ENCODE results near the gene EFCAB14. TPM values are rescaled to one million over a fixed set of nuclear protein-coding genes. Genes with fewer than 3 reads are reported as not detected.
A peak's percentile ranks its signal among the peaks of the same experiment; 100 is the strongest.

Gene EFCAB14
- total RNA-seq, 1 experiment from 2014 or later = 95.4 TPM

GRCh38 chr1:46725736-46726108 lies 6.8 kb upstream of the EFCAB14 start:
- no peaks in the 10 kb centered on the region for H3K36me3 ChIP-seq (ENCODE audit: low read depth)
- no peaks in the 10 kb centered on the region for H4K20me1 ChIP-seq (ENCODE audit: insufficient read depth)
- H2AFZ ChIP-seq = no peak overlapping the region
- H3K4me2 ChIP-seq = no peak overlapping the region
- BruUV-seq (replicated peaks) = no TSS peak
- peaks cover 16% of the 10 kb centered on the region for H3K4me1 ChIP-seq (replicated peaks; ENCODE audit: insufficient read depth)
- TF ChIP-seq, protein P1, sequence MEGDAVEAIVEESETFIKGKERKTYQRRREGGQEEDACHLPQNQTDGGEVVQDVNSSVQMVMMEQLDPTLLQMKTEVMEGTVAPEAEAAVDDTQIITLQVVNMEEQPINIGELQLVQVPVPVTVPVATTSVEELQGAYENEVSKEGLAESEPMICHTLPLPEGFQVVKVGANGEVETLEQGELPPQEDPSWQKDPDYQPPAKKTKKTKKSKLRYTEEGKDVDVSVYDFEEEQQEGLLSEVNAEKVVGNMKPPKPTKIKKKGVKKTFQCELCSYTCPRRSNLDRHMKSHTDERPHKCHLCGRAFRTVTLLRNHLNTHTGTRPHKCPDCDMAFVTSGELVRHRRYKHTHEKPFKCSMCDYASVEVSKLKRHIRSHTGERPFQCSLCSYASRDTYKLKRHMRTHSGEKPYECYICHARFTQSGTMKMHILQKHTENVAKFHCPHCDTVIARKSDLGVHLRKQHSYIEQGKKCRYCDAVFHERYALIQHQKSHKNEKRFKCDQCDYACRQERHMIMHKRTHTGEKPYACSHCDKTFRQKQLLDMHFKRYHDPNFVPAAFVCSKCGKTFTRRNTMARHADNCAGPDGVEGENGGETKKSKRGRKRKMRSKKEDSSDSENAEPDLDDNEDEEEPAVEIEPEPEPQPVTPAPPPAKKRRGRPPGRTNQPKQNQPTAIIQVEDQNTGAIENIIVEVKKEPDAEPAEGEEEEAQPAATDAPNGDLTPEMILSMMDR (conservative IDR thresholded peaks at IDR 0.05) = no peak
- no peak for TF ChIP-seq EZH2 (IDR thresholded peaks at IDR 0.05; ENCODE audit: low read depth)
- H3K27me3 ChIP-seq (ENCODE audit: insufficient read depth, low read depth) = peaks cover 4% of the 10 kb centered on the region
- no peaks in the 10 kb centered on the region; the same call in 1 of the 2 replicates for H3K9me3 ChIP-seq (ENCODE audit: insufficient read depth, low read depth)
- no peak overlapping the region for H3K27ac ChIP-seq
- no peaks in the 10 kb centered on the region for H3K79me2 ChIP-seq (ENCODE audit: low read depth)
- H3K9me2 ChIP-seq (ENCODE audit: insufficient read depth) = no peaks in the 10 kb centered on the region
- peak in 1 of 2 experiments; percentile 57 for DNase-seq
- peaks cover under 1% of the 10 kb centered on the region; the same call in 1 of the 2 replicates for H3F3A ChIP-seq (ENCODE audit: insufficient read depth, low read depth)
- H3K4me3 ChIP-seq = no peak overlapping the region
- CTCF ChIA-PET = interaction anchor here (0.5 to 1.2 kb wide), 5 partner anchors 82 to 448 kb away, joined by 3 to 5 read pairs (median 3); no protein-coding TSS in a partner anchor
- POLR2A ChIA-PET (ENCODE audit: unreplicated experiment) = no interaction called here
- intact Hi-C loops (cut with micrococcal nuclease; ENCODE audit: unreplicated experiment) = loop anchor here (1.0 to 2.0 kb wide), 2 partner anchors 103 to 279 kb away; no protein-coding TSS in a partner anchor

- POLR2A ChIA-PET (ENCODE audit: unreplicated experiment) = interaction anchor here (0.6 kb wide), 1 partner anchor 494 kb away, joined by 5 read pairs; no protein-coding TSS in a partner anchor
- Histone ChIP-seq H4K20me1 (ENCODE audit: insufficient read depth) (no peaks in the 10 kb centered on the region), H3F3A (ENCODE audit: insufficient read depth, low read depth) (peaks cover 5% of the 10 kb centered on the region), H3K9me2 (ENCODE audit: insufficient read depth) (no peaks in the 10 kb centered on the region), H3K4me3 (no peak overlapping the region), H3K4me1 (replicated peaks; ENCODE audit: insufficient read depth) (peaks cover 20% of the 10 kb centered on the region), H3K4me2 (peak overlapping the region; percentile 37; the same call in 1 of the 2 replicates), H2AFZ (no peak overlapping the region), H3K9me3 (ENCODE audit: insufficient read depth, low read depth) (no peaks in the 10 kb centered on the region; the same call in 1 of the 2 replicates), H3K27ac (no peak overlapping the region), H3K27me3 (ENCODE audit: insufficient read depth, low read depth) (peaks cover 4% of the 10 kb centered on the region; the same call in 1 of the 2 replicates), H3K36me3 (ENCODE audit: low read depth) (no peaks in the 10 kb centered on the region), H3K79me2 (ENCODE audit: low read depth) (no peaks in the 10 kb centered on the region)
- TF ChIP-seq EZH2 (IDR thresholded peaks at IDR 0.05; ENCODE audit: low read depth) = no peak
- TF ChIP-seq, protein P1 (conservative IDR thresholded peaks at IDR 0.05) = peak; percentile 91
- DNase-seq = peak; percentile 45 to 65
- CTCF ChIA-PET = interaction anchor here (0.5 to 1.2 kb wide), 10 partner anchors 17 to 449 kb away, joined by 3 to 5 read pairs (median 3); partner anchors contain the start of genes KNCN and MKNK1
- intact Hi-C loops (cut with micrococcal nuclease; ENCODE audit: unreplicated experiment) = loop anchor here (1.0 to 2.0 kb wide), 2 partner anchors 103 to 278 kb away; no protein-coding TSS in a partner anchor
- no TSS peak for BruUV-seq (replicated peaks)
These were observed 6.2 kb upstream of the EFCAB14 start for GRCh38 chr1:46724991-46725735.

DNA sequence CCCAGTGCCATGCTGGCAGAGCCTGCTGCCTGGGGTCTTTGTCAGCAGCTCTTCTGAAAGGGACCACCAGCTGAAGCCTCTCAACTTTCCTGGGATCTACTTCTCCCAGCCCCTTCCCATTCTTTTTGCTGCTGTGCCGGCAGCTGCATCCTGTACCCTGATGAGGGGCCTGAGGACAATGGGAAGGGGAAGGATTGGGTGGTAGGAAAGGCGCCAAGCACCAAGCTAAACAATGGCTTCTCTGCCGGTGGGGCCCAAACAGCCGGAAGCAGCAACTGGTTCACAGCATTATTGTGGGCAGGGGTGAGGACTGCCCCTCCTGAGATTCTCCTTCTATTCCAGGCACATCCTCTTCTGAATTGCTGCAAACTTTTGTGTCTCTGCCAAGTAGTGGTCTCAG lies 5.0 kb upstream of the EFCAB14 start:
- DNase-seq = no peak
- Histone ChIP-seq H3K27ac (no peak overlapping the region), H3K36me3 (ENCODE audit: low read depth) (no peaks in the 10 kb centered on the region), H3K79me2 (ENCODE audit: low read depth) (no peaks in the 10 kb centered on the region), H3K9me2 (ENCODE audit: insufficient read depth) (no peaks in the 10 kb centered on the region), H3F3A (ENCODE audit: insufficient read depth, low read depth) (peaks cover 14% of the 10 kb centered on the region), H4K20me1 (ENCODE audit: insufficient read depth) (no peaks in the 10 kb centered on the region), H3K27me3 (ENCODE audit: insufficient read depth, low read depth) (no peaks in the 10 kb centered on the region; the same call in 1 of the 2 replicates), H3K4me1 (replicated peaks; ENCODE audit: insufficient read depth) (peaks cover 29% of the 10 kb centered on the region), H2AFZ (no peak overlapping the region), H3K4me3 (no peak overlapping the region), H3K9me3 (ENCODE audit: insufficient read depth, low read depth) (no peaks in the 10 kb centered on the region; the same call in 1 of the 2 replicates), H3K4me2 (no peak overlapping the region)
- BruUV-seq (replicated peaks) = no TSS peak
- intact Hi-C loops (cut with micrococcal nuclease; ENCODE audit: unreplicated experiment) = loop anchor here (2.0 kb wide), 1 partner anchor 277 kb away; no protein-coding TSS in a partner anchor
- ChIA-PET POLR2A (ENCODE audit: unreplicated experiment) (no interaction called here), CTCF (no interaction called here)
- TF ChIP-seq, protein P1 (conservative IDR thresholded peaks at IDR 0.05) = no peak
- no peak for TF ChIP-seq EZH2 (IDR thresholded peaks at IDR 0.05; ENCODE audit: low read depth)

Measured in PC-9 (cell line).